GM23248 (cell line): ENCODE results near the gene HSD17B4.

Experiments used
- EZH2 ChIP-seq: fragments of 200-600 bp; sonication (generic); IDR thresholded peaks from 2 replicates; pipeline ENCODE4 v1.6.1; 2018; ENCODE audit warnings: antibody characterized with exemption, mild to moderate bottlenecking; ENCODE audit not compliant: insufficient read depth, poor library complexity, severe bottlenecking
- EZH2phosphoT487 ChIP-seq: fragments of 200-600 bp; sonication (generic); IDR thresholded peaks from 2 replicates; pipeline ENCODE4 v1.6.1; 2018; ENCODE audit warnings: antibody characterized with exemption, moderate library complexity, mild to moderate bottlenecking, low read depth; ENCODE audit not compliant: insufficient read depth

DNA sequence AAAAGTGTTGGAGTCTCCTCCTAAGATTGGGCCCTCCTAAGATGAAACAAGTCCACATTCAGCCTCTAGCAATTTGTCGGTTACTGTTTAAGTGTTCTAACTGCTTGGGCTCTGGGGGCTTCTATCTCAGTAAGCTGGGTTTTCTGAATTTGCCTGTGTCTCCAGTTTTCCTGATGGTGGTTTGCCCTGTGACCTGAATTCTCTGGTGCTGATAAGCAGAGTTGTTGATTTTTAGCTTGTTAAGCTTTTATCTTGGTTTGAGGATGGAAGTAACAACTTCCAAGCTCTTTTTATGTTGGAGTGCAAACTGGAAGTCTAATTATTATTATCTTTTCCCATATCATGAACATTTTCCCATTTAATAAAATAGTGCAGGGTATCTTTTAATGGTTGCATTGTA, 30.9 kb downstream of the HSD17B4 start:
- TF ChIP-seq EZH2, result no peak
- no peak for TF ChIP-seq EZH2phosphoT487
